GM18868 (cell line): ENCODE measurements around the gene MCC.

Experiments used
- ATAC-seq: cut with Tn5 transposase; IDR thresholded peaks from one replicate; pipeline ENCODE4 v1.9.1; 2021; ENCODE audit warnings: mild to moderate bottlenecking, moderate library complexity; ENCODE audit not compliant: unreplicated experiment

MCC gene

DNA sequence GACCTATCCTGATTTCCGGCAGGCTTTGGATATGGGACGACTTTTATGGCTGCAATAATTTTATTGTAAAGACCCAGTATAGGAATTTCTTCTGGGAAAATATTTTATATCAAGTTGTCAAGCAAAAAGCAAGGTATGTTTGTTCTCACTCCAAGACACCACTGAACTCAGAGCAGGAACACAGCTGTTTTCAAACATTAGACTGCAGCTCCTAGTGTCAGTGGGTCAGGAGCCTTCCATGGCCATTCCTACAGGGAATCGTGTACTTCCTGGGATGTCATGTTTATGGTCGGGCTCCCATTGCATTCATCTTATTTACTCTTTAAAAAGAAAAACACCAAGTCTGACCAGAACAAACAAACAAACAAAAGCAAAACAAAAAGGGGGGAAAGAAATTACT lies 278.8 kb downstream of the MCC start:
- no peak for ATAC-seq

DNA sequence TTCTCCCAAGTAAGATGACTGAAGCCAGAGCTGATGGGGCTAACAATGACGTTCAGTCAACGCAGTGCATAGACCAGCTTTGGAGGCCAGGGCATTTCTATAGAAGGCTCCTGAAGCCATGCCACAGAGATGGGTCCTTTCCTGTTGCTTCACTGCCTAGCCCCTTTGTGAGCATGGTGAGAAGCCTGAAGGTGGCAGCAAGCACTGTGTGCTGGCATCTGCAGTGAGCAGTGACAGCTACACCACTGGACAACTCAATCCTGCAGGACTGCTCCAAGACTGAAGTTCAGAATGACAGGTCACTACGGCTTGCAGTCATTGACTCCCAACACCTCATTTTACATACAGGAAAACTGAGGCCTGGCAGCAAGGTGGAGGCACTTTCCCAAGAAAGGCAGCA lies 282.4 kb downstream of the MCC start:
- no peak for ATAC-seq

DNA sequence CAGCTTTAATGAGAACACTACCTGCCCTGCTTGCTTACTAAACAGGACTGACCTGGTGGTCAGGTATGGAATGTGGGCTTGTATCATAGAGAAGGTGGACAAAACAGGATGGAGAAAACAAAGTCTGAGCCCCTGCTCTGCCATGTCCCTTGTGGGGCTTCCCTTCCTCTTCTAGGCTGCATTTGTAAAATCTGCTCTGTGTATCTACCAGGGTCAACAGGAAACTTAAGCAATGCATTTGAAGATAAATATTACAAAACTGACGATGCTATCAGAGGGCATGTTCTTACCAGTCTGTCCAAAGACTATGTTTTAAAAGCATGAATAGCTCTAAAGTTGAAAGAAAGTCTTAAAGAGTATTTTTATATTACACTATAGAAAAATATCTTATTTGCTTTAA lies 282.9 kb downstream of the MCC start:
- ATAC-seq = no peak

DNA sequence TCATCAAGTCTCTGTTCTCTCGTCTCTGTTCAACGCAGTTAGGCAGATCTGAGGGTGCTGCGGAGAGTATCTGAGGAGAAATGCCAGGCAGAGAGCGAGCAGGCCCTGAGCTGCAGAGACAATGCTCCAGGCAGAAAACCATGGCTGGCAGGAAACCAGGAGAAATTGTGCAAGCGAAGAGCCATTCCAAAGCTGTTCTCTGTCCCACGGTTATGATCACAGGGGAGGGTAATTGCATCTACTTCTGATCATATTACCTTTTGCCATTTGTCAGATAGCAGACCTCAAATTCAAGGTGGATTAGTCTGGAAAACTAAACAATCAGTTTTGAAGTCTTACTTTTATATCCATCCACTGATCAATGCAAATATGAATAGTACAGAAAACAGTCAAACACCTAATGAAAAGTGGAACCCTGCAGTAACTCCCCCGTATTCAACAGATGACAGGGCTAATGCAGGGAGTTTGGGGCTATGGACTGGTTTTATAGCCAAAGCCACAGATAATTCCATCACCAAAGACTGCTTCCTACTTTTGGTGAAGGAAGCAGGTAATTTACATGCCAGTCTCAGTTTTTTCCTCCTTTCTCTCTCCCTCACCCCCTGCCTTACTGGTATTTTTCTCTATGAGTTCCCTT lies 283.6 kb downstream of the MCC start:
- no peak for ATAC-seq

DNA sequence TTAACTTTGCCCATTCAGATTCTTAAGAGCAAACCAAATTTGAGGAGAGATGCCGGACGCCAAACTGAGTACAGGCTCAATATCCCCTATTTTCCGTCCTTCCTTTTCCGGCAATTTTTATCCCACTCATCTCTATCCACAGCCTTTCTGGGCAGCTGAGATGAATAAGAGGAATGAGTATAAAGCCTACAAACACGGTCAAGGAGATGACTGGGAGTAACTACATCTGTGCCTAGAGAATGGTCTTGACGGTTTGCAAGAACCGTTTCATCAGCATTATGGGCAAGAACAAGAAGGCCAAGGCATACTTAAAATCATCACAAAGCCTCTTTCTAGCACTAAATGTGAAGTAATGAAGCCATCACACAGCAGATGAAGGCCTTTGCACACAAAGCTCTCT lies 284.3 kb downstream of the MCC start:
- no peak for ATAC-seq

DNA sequence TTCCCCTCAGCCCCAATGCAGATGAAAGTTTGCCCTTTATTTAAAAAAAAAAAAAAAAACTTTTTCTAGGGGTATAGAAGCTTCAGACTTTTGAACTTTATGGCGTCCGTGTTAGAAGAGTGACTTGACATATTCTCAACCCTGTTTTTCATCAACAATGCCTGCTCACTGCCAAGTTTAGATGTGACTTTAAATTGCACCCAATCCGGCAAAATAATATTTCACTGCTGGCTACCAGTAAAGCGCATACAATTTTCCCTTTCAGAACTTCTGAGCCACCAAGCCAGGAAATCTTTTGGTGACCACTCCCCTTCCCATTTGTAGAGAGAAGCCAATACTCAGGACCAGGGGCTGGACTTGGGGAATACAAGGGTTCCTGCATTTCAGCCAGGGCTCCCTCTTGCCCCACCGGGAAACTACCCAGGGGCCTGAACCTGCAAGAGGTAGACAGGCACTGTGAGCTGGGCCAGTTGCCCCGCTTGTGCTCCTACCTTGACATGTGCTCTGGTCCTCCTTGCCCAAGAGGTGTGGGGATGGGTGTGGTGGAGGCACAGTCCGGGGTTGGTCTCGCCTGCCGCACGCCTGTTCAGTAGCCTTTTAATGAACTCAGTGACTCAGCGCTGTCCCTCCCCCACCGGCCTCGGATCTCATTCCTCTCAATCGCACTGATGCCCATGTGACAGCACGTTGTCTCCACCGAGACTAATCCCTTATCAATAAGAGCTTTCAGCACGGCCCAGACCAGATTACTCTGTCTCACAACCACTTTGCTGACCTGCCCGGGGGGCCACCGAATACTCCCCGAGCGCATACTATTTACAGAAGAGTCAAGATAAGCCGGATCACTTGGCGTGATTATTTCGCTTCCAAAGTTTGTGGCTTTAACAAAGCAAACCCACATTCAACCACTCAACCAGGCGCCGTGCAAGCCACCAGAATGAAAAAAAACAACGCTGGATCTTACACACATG lies 285.2 kb downstream of the MCC start:
- no peak for ATAC-seq

DNA sequence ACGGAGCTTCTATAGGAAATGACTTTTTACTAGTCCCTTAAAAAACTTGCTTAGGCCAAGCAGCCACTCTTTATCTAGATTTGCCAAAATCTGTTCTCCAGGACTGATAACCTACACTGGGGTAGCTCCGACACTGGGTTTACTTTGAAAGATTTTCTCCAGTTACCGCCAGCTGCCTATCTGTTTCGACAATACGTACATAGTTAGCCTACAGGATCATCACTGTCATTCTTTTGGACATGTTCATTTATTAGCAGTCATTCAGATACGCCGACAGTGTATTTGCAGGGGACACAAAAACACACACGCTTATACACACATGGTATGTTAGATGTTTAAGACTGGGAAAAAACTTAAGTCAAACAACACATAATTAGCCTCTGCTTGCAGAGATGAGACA lies 286.0 kb downstream of the MCC start:
- no peak for ATAC-seq

DNA sequence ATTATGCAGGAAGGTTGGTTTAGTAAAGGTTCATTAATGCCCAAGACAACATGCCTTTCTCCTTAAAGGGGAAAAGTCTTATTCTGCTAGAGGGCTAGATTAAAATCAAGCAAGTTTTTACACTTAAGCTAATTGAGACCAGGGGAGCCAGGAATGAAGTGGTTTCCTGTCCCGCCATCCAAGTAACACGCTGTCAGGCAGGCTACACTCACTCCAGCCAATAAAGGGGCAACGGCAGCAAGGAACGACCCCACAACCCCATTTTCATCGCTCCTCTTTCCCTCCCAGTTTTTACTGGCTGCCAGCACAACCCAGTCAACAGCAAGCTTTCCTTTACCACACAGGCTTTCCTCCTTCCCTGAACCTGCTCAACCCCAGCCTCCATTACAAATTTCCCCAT lies 286.5 kb downstream of the MCC start:
- no peak for ATAC-seq

DNA sequence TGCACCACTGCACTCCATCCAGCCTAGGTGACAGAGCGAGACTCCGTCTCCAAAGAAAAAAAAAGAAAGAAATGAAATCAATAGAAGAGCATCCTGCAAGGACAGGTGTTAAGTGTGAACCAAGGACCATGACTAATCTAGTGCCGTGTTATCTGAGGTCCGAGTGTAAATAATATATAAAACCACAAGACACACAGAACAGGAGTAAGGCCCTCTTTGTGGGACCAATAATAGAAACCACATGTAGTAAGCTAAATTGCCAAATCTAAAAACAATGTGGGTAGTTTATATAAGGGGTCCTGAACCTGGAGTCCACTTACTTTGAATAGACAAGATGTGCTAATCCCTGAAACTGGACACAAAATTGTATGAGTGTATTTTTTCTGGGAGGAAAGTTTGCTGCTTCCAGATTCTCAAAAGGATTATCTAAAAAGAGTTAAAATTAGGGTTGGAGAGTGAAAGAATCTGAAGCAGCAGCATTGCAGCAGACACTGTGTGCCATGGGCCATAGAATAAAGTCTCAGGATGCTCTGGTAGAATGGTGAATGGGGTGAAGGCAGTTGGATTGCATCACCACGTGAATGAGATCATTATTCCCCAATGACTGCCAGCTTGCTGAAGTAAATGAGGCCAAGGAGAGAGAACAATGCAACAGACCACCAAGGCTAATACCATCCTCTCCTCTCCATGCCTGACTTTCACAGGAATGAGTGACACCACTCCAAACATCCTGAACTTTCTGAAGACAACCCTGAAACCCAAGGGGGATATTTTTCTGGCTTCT lies 288.9 kb downstream of the MCC start:
- ATAC-seq = no peak

DNA sequence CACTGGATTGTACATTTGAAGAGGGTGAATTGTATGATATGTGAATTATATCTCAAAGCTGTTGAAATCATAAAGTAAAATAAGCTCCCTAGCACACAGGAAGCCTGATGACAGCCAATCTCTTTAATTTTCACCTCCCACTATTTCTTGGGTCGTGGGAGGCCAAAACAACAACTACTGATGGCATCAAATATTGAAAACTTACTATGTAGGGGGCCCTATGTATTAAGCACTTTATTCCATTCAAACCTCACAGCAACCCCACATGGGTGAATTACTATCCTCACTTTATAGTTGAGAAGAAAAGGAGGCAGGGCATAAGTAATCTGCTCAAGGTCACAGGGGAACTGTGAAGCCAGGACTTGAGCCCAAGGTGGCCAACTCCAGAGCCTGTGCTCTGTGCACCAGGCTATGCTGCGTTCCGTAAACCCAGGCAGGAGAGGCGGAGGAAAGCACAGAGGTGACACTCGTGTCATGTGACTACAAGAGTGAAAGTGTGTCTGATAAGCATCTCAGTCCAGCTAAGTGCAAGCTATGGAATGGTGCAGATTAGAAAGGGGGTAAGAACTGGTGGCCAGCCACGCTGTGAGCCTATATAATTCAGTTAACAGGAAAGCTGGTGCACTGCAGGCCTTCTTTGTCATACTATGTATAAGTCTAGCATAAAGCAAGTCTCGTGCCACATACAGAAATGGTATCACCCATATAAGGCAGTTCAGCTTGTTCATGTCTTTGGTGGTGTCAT lies 290.6 kb downstream of the MCC start:
- ATAC-seq = no peak

DNA sequence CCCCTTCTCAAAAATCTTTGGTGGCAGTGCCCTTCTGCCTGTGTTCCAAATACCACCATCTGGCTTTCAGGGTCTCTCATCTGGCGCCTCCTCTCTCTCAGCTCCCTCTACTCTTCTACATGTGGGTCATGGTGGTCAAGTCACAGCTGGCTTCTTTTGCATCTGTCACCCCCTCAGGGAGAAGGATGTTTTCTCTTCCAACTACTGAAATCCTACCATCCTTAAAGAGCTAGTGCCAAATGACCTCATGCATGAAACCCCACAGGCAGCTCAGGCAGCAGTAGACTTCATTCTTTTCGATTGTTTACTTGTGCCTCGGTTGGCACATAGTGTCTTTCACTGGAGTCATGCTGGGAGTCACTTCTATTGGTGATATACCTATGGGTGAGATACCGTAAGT lies 292.5 kb downstream of the MCC start:
- no peak for ATAC-seq

DNA sequence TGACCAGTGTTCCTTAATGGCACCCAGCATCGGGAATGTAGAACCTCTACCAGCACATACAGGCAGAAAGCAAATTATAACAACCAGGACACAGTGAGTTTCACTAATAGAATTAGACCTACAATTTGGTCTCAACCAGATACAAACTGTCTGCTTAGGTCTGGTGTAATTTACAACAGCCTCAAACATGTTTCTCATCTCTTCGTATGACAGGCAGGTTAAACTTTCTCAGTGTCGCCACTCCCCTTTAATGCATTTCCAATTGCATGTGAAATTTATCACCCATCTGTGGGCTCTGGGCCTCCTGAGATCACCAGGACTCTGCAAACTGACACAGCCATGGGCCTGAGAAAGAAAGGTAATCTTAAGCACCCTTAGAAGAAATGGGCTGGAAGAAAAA lies 293.0 kb downstream of the MCC start:
- no peak for ATAC-seq

DNA sequence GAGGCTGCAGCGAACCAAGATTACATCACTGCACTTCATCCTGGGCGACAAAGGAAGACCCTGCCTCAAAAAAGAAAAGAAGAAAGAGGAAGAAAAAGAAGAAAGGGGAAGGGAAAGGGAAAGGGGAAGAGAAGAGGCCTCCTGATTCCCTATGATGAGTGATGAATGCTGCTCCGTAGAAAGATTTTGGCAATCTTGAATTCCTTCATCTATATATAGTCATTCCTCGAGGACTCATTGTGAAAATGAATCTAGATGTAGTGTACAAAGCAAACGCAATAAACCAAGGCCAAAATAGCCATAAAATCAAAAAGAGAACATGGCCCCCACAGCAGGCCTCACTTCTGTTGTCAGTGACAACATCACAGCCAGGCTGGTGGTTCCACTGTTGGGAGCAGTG lies 293.7 kb downstream of the MCC start:
- ATAC-seq = no peak

DNA sequence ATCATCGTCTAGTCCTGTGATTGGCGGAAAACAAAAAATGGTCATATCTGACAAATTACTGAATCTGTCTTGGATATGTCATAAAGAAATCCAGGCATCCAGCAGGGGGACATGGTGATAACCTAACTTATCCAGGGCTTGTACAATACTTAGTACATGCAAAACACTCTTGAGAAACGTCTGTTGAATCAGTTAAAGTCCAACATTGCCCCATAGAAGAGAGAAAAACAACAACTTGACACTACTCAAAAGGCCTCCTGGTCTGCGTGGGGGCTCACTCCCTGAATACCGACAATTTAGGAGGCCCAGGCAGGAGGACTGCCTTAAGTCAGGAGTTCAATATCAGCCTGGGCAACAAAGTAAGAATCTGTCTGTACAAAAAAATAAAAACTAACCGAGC lies 294.1 kb downstream of the MCC start:
- no peak for ATAC-seq

DNA sequence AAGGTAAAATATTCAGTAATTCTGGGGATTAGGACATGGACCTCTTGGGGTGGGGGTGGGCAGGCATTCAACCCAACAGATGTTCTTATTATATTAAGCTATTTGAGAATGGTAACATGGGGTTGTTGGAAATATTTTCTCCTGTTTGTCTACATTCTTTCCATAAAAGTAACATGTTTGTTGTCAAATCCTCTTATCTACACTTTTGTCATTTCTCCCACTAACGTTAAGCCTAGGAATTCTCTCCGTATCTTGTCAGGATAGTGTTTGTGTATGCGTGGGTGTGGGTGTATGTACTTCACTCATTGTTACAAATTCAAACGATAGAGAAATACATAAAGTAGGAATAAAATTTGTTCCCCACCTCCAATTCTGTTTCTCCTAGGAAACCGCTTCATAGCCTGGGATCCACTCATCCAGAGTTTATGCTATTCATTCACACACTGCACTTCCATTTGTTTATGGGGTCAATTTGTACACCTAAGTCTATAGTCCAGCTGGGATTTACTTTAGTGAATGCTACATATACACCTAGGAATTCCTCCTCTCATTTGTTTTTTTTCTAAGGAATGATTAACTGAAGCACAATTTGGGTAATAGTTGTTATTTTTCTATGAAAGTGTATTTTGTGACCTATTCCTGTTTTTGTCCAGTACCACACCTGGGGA lies 294.8 kb downstream of the MCC start:
- no peak for ATAC-seq

DNA sequence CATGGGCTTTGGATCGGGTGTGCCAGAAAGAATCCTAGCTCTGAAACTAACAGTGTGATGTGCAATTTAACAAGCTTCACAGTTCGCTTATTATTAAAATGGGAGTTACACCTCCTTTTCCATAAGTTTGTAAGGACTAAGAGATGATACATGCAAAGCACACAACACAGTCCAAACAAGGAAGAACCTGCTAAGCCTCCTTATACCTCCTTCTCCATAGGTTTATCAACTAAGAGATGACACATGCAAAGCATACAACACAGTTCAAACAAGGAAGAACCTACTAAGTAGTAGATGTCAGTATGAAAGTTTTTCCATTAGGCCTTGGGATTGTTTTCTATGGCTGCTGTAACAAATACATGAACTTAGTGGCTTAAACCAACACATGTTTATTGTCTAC lies 295.7 kb downstream of the MCC start:
- ATAC-seq = no peak

DNA sequence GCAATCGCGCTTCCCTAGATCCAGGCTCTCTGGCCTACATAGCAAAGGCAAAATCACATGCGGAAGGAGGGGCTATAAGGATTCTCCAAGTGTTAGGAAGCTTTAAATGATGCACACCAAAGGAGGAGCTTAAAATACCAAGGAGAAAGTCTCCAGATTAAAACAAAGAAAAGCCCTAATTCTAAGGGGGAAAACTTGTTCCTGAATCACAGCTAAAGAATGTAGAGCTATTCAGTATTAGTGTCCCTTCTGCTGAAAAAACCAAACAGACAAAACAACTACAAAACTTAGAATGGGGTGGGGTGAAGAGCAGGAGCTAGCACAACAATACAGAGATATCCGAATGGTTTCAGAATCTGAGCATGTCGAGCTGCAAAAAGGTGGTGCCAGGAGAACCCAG lies 297.9 kb downstream of the MCC start:
- no peak for ATAC-seq

DNA sequence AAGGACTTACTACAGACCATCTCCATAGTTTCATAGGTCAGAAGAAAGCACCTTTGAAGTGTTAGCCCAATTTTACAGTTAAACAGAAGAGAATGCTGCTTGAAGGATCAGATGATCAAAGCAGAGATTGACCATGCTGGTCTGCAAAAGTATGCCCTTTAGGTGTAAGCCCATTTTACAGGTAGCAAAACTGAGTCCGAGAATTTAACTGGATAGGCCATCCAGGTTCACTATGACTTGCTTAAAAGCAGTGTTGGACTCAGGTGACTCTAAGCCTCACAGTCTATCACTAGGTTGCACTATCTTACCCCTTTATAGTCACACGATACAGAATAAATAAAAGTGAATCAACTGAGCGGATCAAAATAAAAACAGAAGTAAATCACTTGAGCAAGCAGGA lies 299.0 kb downstream of the MCC start:
- ATAC-seq = no peak

DNA sequence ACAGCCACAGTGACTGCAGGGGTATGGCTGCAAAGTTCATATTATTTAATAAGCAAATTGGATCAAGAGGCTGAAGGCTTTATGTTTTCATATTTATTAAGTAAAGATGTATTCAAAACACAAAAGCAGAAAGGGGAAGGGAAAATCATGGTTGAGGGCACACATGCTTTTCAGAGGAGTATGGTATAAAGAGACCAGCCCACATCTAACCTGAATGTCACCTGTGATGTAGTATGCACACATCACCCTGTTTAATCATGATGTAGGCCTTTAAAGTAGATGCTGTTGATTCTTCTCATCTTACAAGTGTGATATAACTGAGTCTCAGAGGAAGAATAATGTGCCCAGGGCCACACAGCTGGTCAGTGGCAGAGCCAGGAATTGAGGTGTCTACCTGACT lies 299.8 kb downstream of the MCC start:
- peak; percentile 40 for ATAC-seq

DNA sequence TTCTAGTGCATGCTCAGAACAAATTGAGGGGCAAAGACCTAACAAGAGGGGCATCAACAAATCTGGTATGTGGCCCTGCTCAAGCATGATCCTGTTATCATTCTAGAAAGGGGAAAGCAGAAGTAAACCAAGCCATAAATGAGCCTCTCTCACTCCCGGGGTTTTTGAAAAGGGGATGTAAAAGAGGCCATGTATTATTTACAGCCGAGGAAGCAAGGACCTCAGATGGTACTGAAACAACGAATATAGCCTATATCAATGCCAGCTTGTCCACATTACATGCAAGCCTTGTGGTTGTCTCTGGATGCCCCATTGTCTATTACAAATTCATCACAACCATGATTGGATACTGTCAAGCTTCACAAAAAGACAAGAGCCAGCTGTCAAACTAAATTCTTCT lies 300.3 kb downstream of the MCC start:
- ATAC-seq = peak; percentile 84
